IMR-90 (cell line): ENCODE results near the gene KMT2C. TPM values are rescaled to one million over a fixed set of nuclear protein-coding genes. Genes with fewer than 3 reads are reported as not detected.
A peak's percentile ranks its signal among the peaks of the same experiment; 100 is the strongest.

Experiments used
- ATAC-seq: fragments of 200-7000 bp; cut with Tn5 transposase; 2 replicates; pipeline ENCODE4 v1.9.1; 2020; ENCODE audit warnings: low read depth, mild to moderate bottlenecking, moderate library complexity
- BruUV-seq: library from RNA; stranded (reverse); fragments of 400-500 nt; replicated peaks from 2 replicates; lab custom pipeline; 2021; lab: Mats Ljungman, UMichigan
- CTCF ChIA-PET: fragments of 300-600 bp; formaldehyde crosslinking; extraction: SDS; loops from one replicate; lab custom pipeline; 2021; ENCODE audit warnings: antibody characterized with exemption; lab: Yijun Ruan, JAX
- POLR2A ChIA-PET: fragments of 300-600 bp; sonication (Branson Sonifier 250); formaldehyde crosslinking; loops from one replicate; lab custom pipeline; 2022; ENCODE audit warnings: antibody characterized with exemption; ENCODE audit not compliant: unreplicated experiment; lab: Charles Lee
- DNase-seq: peaks from one replicate; pipeline ENCODE4 v3.0.0; 2013
- H2AFZ ChIP-seq: replicated peaks from 2 replicates; pipeline ENCODE3; 2013; ENCODE audit warnings: low read length, mild to moderate bottlenecking; ENCODE audit not compliant: poor library complexity
- H2AK5ac ChIP-seq: 2 replicates; pipeline ENCODE4 v1.6.1; 2013; ENCODE audit warnings: low read depth, low read length, inconsistent platforms
- H2AK9ac ChIP-seq: replicated peaks from 2 replicates; pipeline ENCODE3; 2013; ENCODE audit warnings: mild to moderate bottlenecking, low read depth, low read length, moderate library complexity; ENCODE audit not compliant: poor library complexity
- H2BK120ac ChIP-seq: 2 replicates; pipeline ENCODE4 v1.6.1; 2013; ENCODE audit warnings: low read depth, low read length, inconsistent platforms
- H2BK15ac ChIP-seq: 3 replicates; pipeline ENCODE4 v1.6.1; 2013; ENCODE audit warnings: low read depth, low read length, inconsistent platforms
- H2BK20ac ChIP-seq: 2 replicates; pipeline ENCODE4 v1.6.1; 2013; ENCODE audit warnings: low read depth, mild to moderate bottlenecking, inconsistent platforms, low read length, moderate library complexity
- H2BK5ac ChIP-seq: 2 replicates; pipeline ENCODE4 v1.6.1; 2013; ENCODE audit warnings: mild to moderate bottlenecking, low read depth, low read length, inconsistent platforms; ENCODE audit not compliant: poor library complexity, severe bottlenecking
- H3K14ac ChIP-seq: replicated peaks from 2 replicates; pipeline ENCODE4 v1.6.1; 2013; ENCODE audit warnings: low read depth, low read length, inconsistent platforms
- H3K18ac ChIP-seq: 2 replicates; pipeline ENCODE4 v1.6.1; 2013; ENCODE audit warnings: low read depth, low read length, control low read depth
- H3K23ac ChIP-seq: 2 replicates; pipeline ENCODE4 v1.6.1; 2013; ENCODE audit warnings: low read depth, low read length, inconsistent platforms
- H3K27ac ChIP-seq: 2 replicates; pipeline ENCODE4 v1.5.1; 2013; ENCODE audit warnings: mild to moderate bottlenecking, control low read depth, low read length; ENCODE audit not compliant: insufficient read depth
- H3K27me3 ChIP-seq: 2 replicates; pipeline ENCODE4 v1.6.1; 2013; ENCODE audit warnings: low read length; ENCODE audit not compliant: control insufficient read depth, insufficient read depth
- H3K36me3 ChIP-seq: 2 replicates; pipeline ENCODE4 v1.6.1; 2013; ENCODE audit warnings: low read length, mixed read lengths; ENCODE audit not compliant: control insufficient read depth, insufficient read depth
- H3K4ac ChIP-seq: 2 replicates; pipeline ENCODE4 v1.6.1; 2013; ENCODE audit warnings: low read depth, low read length, inconsistent platforms
- H3K4me1 ChIP-seq: 2 replicates; pipeline ENCODE4 v1.6.1; 2013; ENCODE audit warnings: low read length, mixed read lengths; ENCODE audit not compliant: control insufficient read depth, insufficient read depth
- H3K4me2 ChIP-seq: 2 replicates; pipeline ENCODE4 v1.6.1; 2013; ENCODE audit warnings: low read depth, mild to moderate bottlenecking, control low read depth, low read length, moderate library complexity
- H3K4me3 ChIP-seq: 2 replicates; pipeline ENCODE4 v1.5.1; 2013; ENCODE audit warnings: low read depth, mild to moderate bottlenecking, control low read depth, low read length, moderate library complexity; ENCODE audit not compliant: insufficient read depth
- H3K56ac ChIP-seq: 2 replicates; pipeline ENCODE4 v1.6.1; 2013; ENCODE audit warnings: low read length, inconsistent platforms; ENCODE audit not compliant: insufficient read depth; ENCODE audit errors: extremely low read depth
- H3K79me1 ChIP-seq, 2 experiments: 2 replicates each; pipeline ENCODE4 v1.6.1; 2013; ENCODE audit warnings: low read length in 2 of 2, inconsistent platforms in 1 of 2, low read depth in 1 of 2
- H3K9ac ChIP-seq: 2 replicates; pipeline ENCODE4 v1.6.1; 2013; ENCODE audit warnings: low read depth, low read length, control low read depth
- H3K9me1 ChIP-seq: 2 replicates; pipeline ENCODE4 v1.6.1; 2013; ENCODE audit warnings: low read length, inconsistent platforms; ENCODE audit not compliant: insufficient read depth
- H3K9me3 ChIP-seq: 2 replicates; pipeline ENCODE4 v1.6.1; 2013; ENCODE audit warnings: low read length; ENCODE audit not compliant: control insufficient read depth, insufficient read depth
- H4K20me1 ChIP-seq: 2 replicates; pipeline ENCODE4 v1.6.1; 2013; ENCODE audit warnings: low read length, inconsistent platforms; ENCODE audit not compliant: insufficient read depth
- H4K5ac ChIP-seq: 2 replicates; pipeline ENCODE4 v1.6.1; 2013; ENCODE audit warnings: mild to moderate bottlenecking, low read depth, low read length, control low read depth
- H4K8ac ChIP-seq, 2 experiments: 2 replicates each; pipeline ENCODE4 v1.6.1; 2013; ENCODE audit warnings: low read depth in 2 of 2, low read length in 2 of 2, control low read depth in 1 of 2, inconsistent platforms in 1 of 2
- H4K91ac ChIP-seq: 2 replicates; pipeline ENCODE4 v1.6.1; 2013; ENCODE audit warnings: low read depth, low read length, inconsistent platforms; ENCODE audit not compliant: insufficient read depth
- CTCF ChIP-seq: conservative IDR thresholded peaks from 2 replicates; pipeline ENCODE4 v1.5.1; 2012; ENCODE audit warnings: mild to moderate bottlenecking, low read depth, low read length, improper control_type of control experiment
- ELK1 ChIP-seq: fragments of 150-350 bp; IDR thresholded peaks from 2 replicates; pipeline ENCODE4 v1.6.1; 2016; ENCODE audit warnings: low read depth, mild to moderate bottlenecking, low read length, moderate library complexity, borderline replicate concordance
- MXI1 ChIP-seq: IDR thresholded peaks from 2 replicates; pipeline ENCODE4 v1.6.1; 2012; ENCODE audit warnings: low read depth, mild to moderate bottlenecking, low read length, moderate library complexity, borderline replicate concordance
- RAD21 ChIP-seq: IDR thresholded peaks from 2 replicates; pipeline ENCODE4 v1.6.1; 2012; ENCODE audit warnings: low read length, improper control_type of control experiment
- RCOR1 ChIP-seq: IDR thresholded peaks from 2 replicates; pipeline ENCODE4 v1.6.1; 2012; ENCODE audit warnings: mild to moderate bottlenecking, low read length, improper control_type of control experiment; ENCODE audit not compliant: insufficient replicate concordance
- SMC3 ChIP-seq: fragments of 150-350 bp; IDR thresholded peaks from 2 replicates; pipeline ENCODE4 v1.6.1; 2016; ENCODE audit warnings: low read depth, mild to moderate bottlenecking, antibody characterized with exemption, low read length, moderate library complexity
- USF2 ChIP-seq: fragments of 150-350 bp; IDR thresholded peaks from 2 replicates; pipeline ENCODE4 v1.6.1; 2017; ENCODE audit warnings: mild to moderate bottlenecking, antibody characterized with exemption, low read length, low read depth
- WGBS, 2 experiments: methylation state at CpG; one replicate each; pipeline versions ENCODE4 v1.1.5 to v1.1.7; 2013; ENCODE audit warnings: missing lambda C conversion rate in 2 of 2; ENCODE audit not compliant: insufficient read length in 1 of 2; ENCODE audit errors: extremely low coverage in 2 of 2; 5-methylcytosine and 5-hydroxymethylcytosine counted together
- dilution Hi-C: fragments of 300-500 bp; cut with HindIII; formaldehyde crosslinking; loops from one replicate; pipeline ENCODE4 v1.14.3; 2018; ENCODE audit warnings: low sequenced_read_pairs; ENCODE audit not compliant: unreplicated experiment
- in situ Hi-C: fragments of 300-500 bp; cut with MboI; formaldehyde crosslinking; loops from 3 replicates; pipeline ENCODE4 v1.14.3; 2019; ENCODE audit warnings: low sequenced_read_pairs, inconsistent platforms, mixed read lengths
- intact Hi-C: fragments of 100-400 bp; cut with micrococcal nuclease; formaldehyde crosslinking; loops from 2 replicates; pipeline ENCODE4 v1.10.0; 2022
- polyA plus RNA-seq, 3 experiments: library from polyadenylated mRNA; depleted of rRNA; stranded (reverse); fragments of >200 nt; gene quantifications; 2 replicates each; pipeline ENCODE4 v1.2.3, GENCODE V29; 2012; ENCODE audit warnings: low replicate concordance in 1 of 3
- total RNA-seq: library from RNA; depleted of rRNA; stranded (reverse); fragments of >200 nt; gene quantifications from 2 replicates; pipeline ENCODE4 v1.2.3, GENCODE V29; 2012

KMT2C gene
- total and polyA plus RNA-seq, 2 of the 4 experiments (the other 2 are of a cell fraction), result 8.0 to 23.3 TPM

GRCh38 chr7:152341039-152341913, 94.5 kb downstream of the KMT2C start:
- Histone ChIP-seq H2AK5ac (no peak overlapping the region), H3K9ac (no peak overlapping the region), H2AFZ (no peak overlapping the region), H4K5ac (no peak overlapping the region), H3K9me1 (0 out of 2 replicates have a peak, but pooled peaks cover 5% of the 10 kb centered on the region), H2BK20ac (no peak overlapping the region), H3K27ac (no peak overlapping the region), H2BK15ac (no peak overlapping the region), H2BK120ac (no peak overlapping the region), H3K18ac (no peak overlapping the region), H3K4me1 (peaks cover 2% of the 10 kb centered on the region; the same call in 1 of the 2 replicates), H3K56ac (no peak overlapping the region), H4K8ac (no peak overlapping the region), H3K4ac (no peak overlapping the region), H3K14ac (no peak overlapping the region), H3K23ac (no peak overlapping the region), H3K36me3 (no peaks in the 10 kb centered on the region), H3K9me3 (no peaks in the 10 kb centered on the region), H3K79me1 (peaks cover 17 to 52% of the 10 kb centered on the region in 2 experiments; a peak in 3 of 4 replicates), H4K91ac (no peak overlapping the region), H3K4me2 (no peak overlapping the region), H3K27me3 (no peaks in the 10 kb centered on the region), H4K20me1 (peaks cover 37% of the 10 kb centered on the region), H2BK5ac (no peak overlapping the region), H3K4me3 (no peak overlapping the region), H2AK9ac (no peak overlapping the region)
- BruUV-seq, result no TSS peak
- in situ Hi-C loops, result loop anchor here (25.0 kb wide), 1 partner anchor 471 kb away; no protein-coding TSS in a partner anchor
- peak; percentile 46; the same call in 1 of the 2 replicates for TF ChIP-seq MXI1
- no peak for TF ChIP-seq RCOR1
- peak; percentile 83 for TF ChIP-seq USF2
- peak; percentile 66 for TF ChIP-seq CTCF
- TF ChIP-seq SMC3, result peak; percentile 76
- TF ChIP-seq RAD21, result peak; percentile 69
- TF ChIP-seq ELK1, result no peak
- intact Hi-C loops, result no loop called here
- dilution Hi-C loops, result no loop called here
- WGBS, 2 experiments, result no CpG with 5 or more reads among the region's 2 CpGs
- ATAC-seq (peak; percentile 88), DNase-seq (peak; percentile 72)
- POLR2A ChIA-PET, result no interaction called here
- CTCF ChIA-PET, result interaction anchor here (0.7 to 1.5 kb wide), 4 partner anchors 10 to 383 kb away, joined by 3 to 4 read pairs (median 4); no protein-coding TSS in a partner anchor
